ENCODE data around the gene CABLES2. TPM values are rescaled to one million over a fixed set of nuclear protein-coding genes. Genes with fewer than 3 reads are reported as not detected.

CABLES2 gene
- total RNA-seq, 6 experiments from 2014 or later, result 1.4 to 2.9 (median 2.5) TPM

GRCh38 chr20:62448788-62449187, 41.7 kb upstream of the CABLES2 start:
- Histone ChIP-seq H3K36me3 (no peaks in the 10 kb centered on the region), H3K9me3 (no peaks in the 10 kb centered on the region), H3K27ac (no peak overlapping the region), H3K4me1 (peaks cover 0 to 7% (median 0%) of the 10 kb centered on the region in 4 donors), H3K27me3 (no peaks in the 10 kb centered on the region), H3K4me3 (no peak overlapping the region)
- ATAC-seq (no peak), DNase-seq (no peak)
- 60% methylated on average over 1 of the region's 14 CpGs for WGBS (ENCODE audit: insufficient coverage, low coverage, low lambda C conversion rate, missing lambda C conversion rate)
- TF ChIP-seq CTCF (IDR thresholded peaks at IDR 0.05) (no peak), POLR2A (IDR thresholded peaks at IDR 0.05) (no peak)
- intact Hi-C loops (cut with DNase I), result no loop called here

- no peaks in the 10 kb centered on the region for H3K9me3 ChIP-seq
- DNase-seq (no peak), ATAC-seq (no peak)
- H3K27me3 ChIP-seq, result no peaks in the 10 kb centered on the region
- TF ChIP-seq POLR2A (IDR thresholded peaks at IDR 0.05), result no peak
- TF ChIP-seq CTCF (IDR thresholded peaks at IDR 0.05), result no peak
- no peak overlapping the region for H3K27ac ChIP-seq
- no peak overlapping the region for H3K4me3 ChIP-seq
- H3K36me3 ChIP-seq, result no peaks in the 10 kb centered on the region
- 69% methylated on average over 8 of the region's 10 CpGs for WGBS (ENCODE audit: insufficient coverage, low coverage, low lambda C conversion rate, missing lambda C conversion rate)
- H3K4me1 ChIP-seq, result peaks cover 0 to 7% (median 0%) of the 10 kb centered on the region in 4 donors
- intact Hi-C loops (cut with DNase I), result no loop called here
Measured at GRCh38 chr20:62448038-62448437, 41.0 kb upstream of the CABLES2 start.

GRCh38 chr20:62446888-62447869, 40.1 kb upstream of the CABLES2 start:
- ATAC-seq (no peak), DNase-seq (no peak)
- no peak for TF ChIP-seq CTCF (IDR thresholded peaks at IDR 0.05)
- TF ChIP-seq POLR2A (IDR thresholded peaks at IDR 0.05), result no peak
- 81% methylated on average over 12 of the region's 44 CpGs for WGBS (ENCODE audit: insufficient coverage, low coverage, low lambda C conversion rate, missing lambda C conversion rate)
- no peak overlapping the region for H3K27ac ChIP-seq
- H3K4me3 ChIP-seq, result no peak overlapping the region
- peaks cover 0 to 7% (median 0%) of the 10 kb centered on the region in 4 donors for H3K4me1 ChIP-seq
- no peaks in the 10 kb centered on the region for H3K9me3 ChIP-seq
- no peaks in the 10 kb centered on the region for H3K36me3 ChIP-seq
- intact Hi-C loops (cut with DNase I), result no loop called here
- no peaks in the 10 kb centered on the region for H3K27me3 ChIP-seq

GRCh38 chr20:62446481-62446880, 39.4 kb upstream of the CABLES2 start:
- TF ChIP-seq CTCF (IDR thresholded peaks at IDR 0.05) (no peak), POLR2A (IDR thresholded peaks at IDR 0.05) (no peak)
- Histone ChIP-seq H3K36me3 (no peaks in the 10 kb centered on the region), H3K9me3 (no peaks in the 10 kb centered on the region), H3K4me3 (no peak overlapping the region), H3K27ac (no peak overlapping the region), H3K4me1 (peaks cover 0 to 7% (median 0%) of the 10 kb centered on the region in 4 donors), H3K27me3 (no peaks in the 10 kb centered on the region)
- intact Hi-C loops (cut with DNase I), result no loop called here
- 20% methylated on average over 1 of the region's 12 CpGs for WGBS (ENCODE audit: insufficient coverage, low coverage, low lambda C conversion rate, missing lambda C conversion rate)
- DNase-seq, result no peak
- ATAC-seq, result no peak
